Thyroid gland (tissue), 4 donors: ENCODE data around the gene OOSP1.

Experiments
- CTCF ChIP-seq, 6 experiments: fragments of 200-600 bp in 3 of 6; fragments of 450-650 bp in 3 of 6; sonication (generic) in 3 of 6; IDR thresholded peaks; one replicate each; pipeline ENCODE4 v1.5.1; 2016 to 2019; ENCODE audit warnings: antibody characterized with exemption in 6 of 6, mild to moderate bottlenecking in 2 of 6, inconsistent platforms in 1 of 6, moderate library complexity in 1 of 6
- POLR2A ChIP-seq, 2 donors: fragments of 450-650 bp; IDR thresholded peaks; one replicate each; pipeline ENCODE4 v1.6.1; 2017; ENCODE audit warnings: antibody characterized with exemption in 2 of 2, mild to moderate bottlenecking in 2 of 2, moderate library complexity in 1 of 2

DNA sequence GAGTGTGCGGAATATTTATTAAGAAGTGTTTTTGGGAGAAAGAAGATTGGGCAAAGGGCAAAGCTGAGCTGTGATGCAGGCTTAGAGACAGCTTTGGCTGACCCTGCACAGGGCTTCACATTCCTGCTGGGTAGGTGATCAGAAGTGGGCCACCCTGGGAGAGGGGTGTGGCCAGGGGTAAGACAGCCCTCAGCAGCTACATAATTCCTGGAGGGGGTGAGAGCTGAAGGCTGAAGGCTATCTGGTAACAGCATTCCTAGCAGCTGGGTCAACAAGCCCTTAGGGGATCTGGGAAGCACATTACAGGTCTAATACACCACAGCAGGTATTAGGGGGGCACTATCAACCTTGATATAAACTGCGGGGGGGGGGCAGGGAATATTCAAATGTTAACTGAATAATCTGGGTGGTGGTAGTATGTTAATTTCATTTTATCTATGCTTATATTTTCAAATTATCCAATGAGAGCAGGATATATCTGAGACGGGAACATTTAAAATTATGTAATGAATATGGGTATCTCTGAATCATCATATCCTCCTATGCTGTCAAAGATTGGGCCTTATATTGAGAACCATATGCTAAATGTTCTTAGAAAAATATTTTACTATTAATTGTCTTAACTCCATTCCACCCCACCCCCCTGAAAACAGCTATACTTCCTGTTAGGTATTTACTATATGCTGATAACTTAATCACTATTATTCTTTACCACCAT is 5.9 kb downstream of the OOSP1 start:
- TF ChIP-seq CTCF (IDR thresholded peaks at IDR 0.05): no peak
- no peak for TF ChIP-seq POLR2A (IDR thresholded peaks at IDR 0.05)
